HG02610 (cell line): Measurements from ENCODE around the gene ARG2.

Experiments
- ATAC-seq: cut with Tn5 transposase; IDR thresholded peaks from one replicate; pipeline ENCODE4 v1.9.1; 2021; ENCODE audit warnings: mild to moderate bottlenecking, moderate library complexity; ENCODE audit not compliant: unreplicated experiment

Gene ARG2

DNA sequence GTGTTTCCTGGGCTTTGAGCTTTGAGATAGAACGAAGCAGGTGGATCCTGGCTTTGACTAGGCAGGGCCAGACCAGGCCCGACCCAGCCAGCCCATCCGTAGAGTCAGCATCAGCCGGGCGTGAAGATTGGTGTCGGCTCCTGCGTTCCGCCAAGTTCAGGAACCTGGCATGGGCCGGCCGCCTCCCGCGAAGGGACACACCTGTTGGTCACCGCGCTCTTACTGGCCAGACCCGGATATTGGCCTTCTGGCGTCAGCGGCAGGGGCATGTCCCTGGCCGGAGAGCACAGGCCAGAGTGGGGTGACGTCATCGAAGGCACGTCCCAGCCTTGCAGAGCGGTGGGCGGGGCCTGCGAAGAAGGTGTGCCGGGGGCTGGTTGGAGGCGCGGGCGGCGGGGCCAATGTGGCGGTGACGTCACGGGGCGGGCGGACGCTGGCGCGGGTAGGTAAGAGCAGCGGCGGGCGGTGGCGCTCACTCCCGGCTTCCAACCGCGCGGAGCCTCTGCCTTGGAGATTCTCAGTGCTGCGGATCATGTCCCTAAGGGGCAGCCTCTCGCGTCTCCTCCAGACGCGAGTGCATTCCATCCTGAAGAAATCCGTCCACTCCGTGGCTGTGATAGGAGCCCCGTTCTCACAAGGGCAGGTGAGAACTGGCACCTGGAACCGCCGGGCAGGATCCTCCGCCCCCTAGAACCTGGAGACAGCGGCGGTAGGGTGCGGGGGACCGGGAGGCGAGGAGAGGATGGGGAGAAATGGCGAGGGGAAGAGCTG lies at the start of gene ARG2:
Gene ARG2, plus strand, starts transcription at position 475 of the 771 bp plus-strand sequence. Its CDS starts 58 bp downstream, at position 533.
- peak; percentile 96 for ATAC-seq

- no peak for ATAC-seq
Measured at GRCh38 chr14:67570453-67570852, 49.3 kb upstream of the ARG2 start.

DNA sequence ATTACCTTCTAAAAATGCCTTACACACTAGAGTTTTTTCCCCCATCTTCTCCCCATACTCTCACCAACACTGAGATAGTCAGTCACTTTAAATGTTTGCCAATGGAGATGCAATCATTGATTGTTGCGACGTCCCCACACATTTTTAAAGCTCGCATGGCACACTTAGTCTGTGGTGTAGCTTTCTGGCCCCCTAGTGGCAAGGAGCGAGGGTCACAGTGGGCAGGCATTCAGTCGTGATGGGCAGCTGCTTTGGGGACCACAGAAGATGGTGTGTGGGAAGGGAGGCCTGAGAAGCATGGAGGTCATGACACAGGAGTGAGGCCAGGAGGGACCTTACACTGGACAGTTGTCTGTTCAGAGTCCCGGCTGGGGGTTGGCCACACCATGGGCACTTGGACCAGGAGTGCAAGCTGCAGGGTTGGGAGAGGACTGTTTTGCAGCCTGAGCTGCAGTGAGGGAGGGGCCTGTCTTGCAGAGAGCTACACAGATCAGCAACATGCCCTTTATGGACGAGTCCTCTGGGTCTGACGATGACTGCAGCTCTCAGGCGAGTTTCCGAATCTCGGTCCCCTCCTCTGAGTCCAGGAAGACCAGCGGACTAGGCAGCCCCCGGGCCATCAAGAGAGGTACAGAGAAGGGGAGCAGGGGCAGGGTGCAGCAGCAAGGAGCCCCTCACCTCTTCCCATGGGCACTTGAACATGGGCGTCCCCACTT lies 48.3 kb upstream of the ARG2 start:
- peak; percentile 51 for ATAC-seq

- no peak for ATAC-seq
Measured at GRCh38 chr14:67571991-67572323, 47.8 kb upstream of the ARG2 start.

DNA sequence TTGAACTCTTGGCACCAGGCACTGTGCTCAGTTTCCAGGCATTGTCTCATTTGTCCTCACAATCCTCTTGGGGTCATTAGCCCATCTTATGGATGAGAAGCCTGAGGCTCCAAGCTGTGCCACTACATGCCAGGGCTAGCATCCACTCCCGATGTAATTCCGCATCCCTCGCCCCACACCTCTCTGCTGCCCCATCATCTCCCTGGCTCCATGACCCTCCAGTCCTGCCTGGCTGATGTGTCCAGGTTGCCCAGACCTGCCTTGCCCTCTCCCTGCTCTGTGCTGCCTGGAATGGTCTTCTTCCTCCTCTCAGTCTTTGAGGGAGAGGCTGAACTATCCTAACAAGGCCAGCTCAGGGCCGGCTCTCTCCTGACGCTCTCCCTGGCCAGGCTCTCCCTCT lies 47.1 kb upstream of the ARG2 start:
- ATAC-seq, result no peak

DNA sequence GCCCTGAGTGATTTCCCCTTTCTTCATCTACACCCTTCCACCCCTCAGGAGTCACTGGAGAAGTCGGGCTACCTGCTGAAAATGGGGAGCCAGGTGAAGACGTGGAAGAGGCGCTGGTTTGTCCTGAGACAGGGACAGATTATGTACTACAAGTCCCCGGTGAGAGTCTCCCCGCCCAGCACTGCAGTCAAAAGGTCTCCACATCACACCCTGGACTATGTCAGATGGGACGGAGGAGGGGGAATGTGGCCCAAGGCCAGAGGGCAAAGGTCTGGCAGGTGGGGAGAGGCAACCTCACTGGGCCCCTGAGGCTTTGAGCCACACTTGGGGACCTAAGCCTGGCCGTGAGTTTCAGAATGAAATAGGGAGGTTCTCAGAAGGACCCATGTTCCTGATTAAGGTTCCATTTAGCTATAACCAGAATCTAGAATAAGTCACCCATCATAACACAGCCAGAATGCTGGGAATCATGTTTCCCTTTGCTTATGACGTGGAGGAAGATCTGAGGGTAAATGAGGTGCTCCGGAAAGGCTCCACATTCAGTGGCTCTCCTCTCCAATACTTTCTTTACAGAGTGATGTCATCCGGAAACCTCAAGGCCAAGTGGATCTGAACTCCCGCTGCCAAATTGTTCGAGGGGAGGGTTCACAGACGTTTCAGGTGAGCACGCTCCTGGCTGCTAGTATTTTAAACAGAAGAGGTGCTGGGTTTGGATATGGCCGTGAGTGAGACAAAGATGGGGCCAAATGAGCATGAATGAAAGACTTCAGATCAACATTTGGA lies 46.3 kb upstream of the ARG2 start:
- no peak for ATAC-seq

DNA sequence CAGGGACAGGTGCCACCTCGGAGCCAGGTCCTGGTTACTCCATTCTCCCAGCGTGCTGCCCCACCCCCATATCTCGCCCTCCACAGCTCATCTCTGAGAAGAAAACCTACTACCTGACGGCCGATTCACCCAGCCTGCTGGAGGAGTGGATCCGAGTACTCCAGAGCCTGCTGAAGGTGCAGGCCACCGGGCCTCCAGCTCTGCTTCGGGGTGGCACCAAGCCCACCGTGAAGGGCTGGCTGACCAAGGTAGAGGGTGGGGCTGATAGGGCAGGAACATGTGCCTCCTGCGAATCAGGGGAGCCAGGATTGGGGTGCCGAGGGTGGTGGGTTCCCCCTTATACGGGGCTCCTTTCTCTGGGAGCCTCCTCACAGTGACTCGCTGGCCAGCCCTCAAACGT lies 45.6 kb upstream of the ARG2 start:
- ATAC-seq, result no peak

DNA sequence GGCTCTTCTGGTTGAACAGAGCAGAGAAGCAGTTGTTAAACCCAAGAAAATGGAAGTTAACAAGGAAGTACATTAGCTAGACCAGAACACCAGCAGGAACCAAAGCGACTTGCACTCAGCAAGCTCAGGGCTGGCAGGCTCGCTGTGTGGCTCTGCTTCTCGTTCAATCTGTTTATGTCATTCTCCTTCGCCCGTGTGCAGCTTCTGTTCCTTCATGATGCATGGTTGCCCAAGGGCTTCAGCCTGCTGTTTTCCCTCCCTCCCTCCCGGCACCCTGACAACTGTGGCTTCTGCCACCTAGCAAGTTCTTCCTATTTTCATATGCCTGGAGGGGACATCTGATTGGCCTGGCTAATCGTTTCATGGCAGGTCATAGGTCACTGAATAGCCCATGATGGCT lies 44.9 kb upstream of the ARG2 start:
- no peak for ATAC-seq

GRCh38 chr14:67575684-67576083 lies 44.0 kb upstream of the ARG2 start:
- no peak for ATAC-seq

DNA sequence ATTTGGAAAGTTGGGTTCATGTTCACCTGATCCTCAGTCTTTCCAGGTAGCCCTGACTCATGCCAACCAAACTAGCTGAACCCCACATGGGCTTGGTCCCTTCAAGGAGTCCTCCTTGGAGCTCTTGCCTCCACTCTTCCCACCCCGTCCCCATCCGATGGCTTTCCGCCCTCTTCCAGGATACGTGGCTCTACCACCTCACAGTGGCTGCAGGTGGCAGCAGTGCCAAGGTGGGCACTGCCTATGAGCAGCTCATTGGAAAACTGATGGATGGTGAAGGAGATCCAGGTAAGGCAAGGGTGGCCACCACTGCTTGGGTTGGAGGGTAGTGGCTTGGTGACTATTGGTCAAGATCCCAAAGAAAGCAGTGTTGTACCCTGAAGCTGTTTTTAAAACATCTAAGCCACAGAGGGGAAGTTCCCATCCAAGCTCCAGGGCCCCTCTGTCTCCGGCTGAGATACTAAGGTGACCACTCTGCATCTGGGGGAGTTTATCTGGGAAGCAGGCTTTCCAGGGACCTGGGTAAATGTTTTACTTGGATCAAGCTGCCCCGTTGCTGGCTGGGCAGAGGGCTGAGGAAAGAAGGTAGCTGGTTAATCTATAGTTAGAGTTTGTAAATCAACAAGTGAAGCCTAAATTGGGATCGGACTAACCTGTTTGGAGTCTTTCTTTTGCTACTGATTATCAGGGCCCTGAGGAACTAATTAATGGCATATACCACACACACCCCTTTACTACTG lies 43.3 kb upstream of the ARG2 start:
- no peak for ATAC-seq

GRCh38 chr14:67577181-67577808 lies 42.4 kb upstream of the ARG2 start:
- no peak for ATAC-seq

- ATAC-seq, result no peak
Measured at GRCh38 chr14:67577909-67578749, 41.6 kb upstream of the ARG2 start.

- ATAC-seq, result no peak
Measured at GRCh38 chr14:67579040-67579439, 40.7 kb upstream of the ARG2 start.

GRCh38 chr14:67579636-67580035 lies 40.1 kb upstream of the ARG2 start:
- no peak for ATAC-seq

- no peak for ATAC-seq
Measured at GRCh38 chr14:67580336-67581171, 39.2 kb upstream of the ARG2 start.

DNA sequence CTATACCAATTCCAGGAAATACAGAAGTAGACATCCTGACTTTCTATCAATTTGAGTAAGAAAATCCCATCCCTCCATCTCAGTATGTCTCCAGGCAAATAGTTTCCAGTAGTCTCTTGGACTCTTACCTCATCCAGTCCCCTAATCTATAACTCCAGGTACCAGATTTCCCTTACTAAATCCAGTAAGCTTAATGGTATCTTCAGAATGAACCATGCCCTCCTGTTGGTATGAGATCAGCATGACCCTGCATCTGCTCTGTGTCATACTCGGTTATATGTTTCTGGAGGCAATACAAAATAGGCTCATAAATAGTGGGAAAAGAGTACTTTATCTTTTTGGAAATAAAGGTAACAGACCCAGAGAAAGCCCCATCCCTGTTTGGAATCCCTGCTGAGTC lies 38.1 kb upstream of the ARG2 start:
- no peak for ATAC-seq

GRCh38 chr14:67582061-67582460 lies 37.7 kb upstream of the ARG2 start:
- ATAC-seq, result no peak

- ATAC-seq, result no peak
Measured at GRCh38 chr14:67583711-67584644, 35.7 kb upstream of the ARG2 start.
